ENCODE results near the gene CLIP2. TPM values are rescaled to one million over a fixed set of nuclear protein-coding genes. Genes with fewer than 3 reads are reported as not detected.
"Not testable (repeated sequence)": the region's sequence is repeated elsewhere in the genome, so short reads cannot be mapped to it uniquely, and the experiment has no call there.

Gene CLIP2
- polyA plus RNA-seq, 1 donor from 2014 or later, result 25.7 TPM

GRCh38 chr7:74254858-74255379 lies 34.3 kb upstream of the CLIP2 start:
- Histone ChIP-seq H3K36me3 (ENCODE audit: insufficient read depth, low read length) (no peaks in the 10 kb centered on the region), H3K4me3 (ENCODE audit: low read length) (peak overlapping the region; percentile 100), H4K20me1 (ENCODE audit: insufficient read depth) (no peaks in the 10 kb centered on the region), H3K9me3 (ENCODE audit: low read length) (no peaks in the 10 kb centered on the region), H3K79me2 (replicated peaks; ENCODE audit: insufficient read depth, low read length) (peaks cover 23% of the 10 kb centered on the region), H3K27ac (ENCODE audit: low read length) (peak overlapping the region; percentile 97), H3K9ac (ENCODE audit: low read length) (peak overlapping the region; percentile 99), H3F3A (ENCODE audit: insufficient read depth, low read length, poor library complexity, severe bottlenecking) (no peaks in the 10 kb centered on the region), H3K4me2 (ENCODE audit: low read length) (peak overlapping the region; percentile 41), H3K9me2 (ENCODE audit: insufficient read depth, low read length) (no peaks in the 10 kb centered on the region), H2AFZ (ENCODE audit: low read depth, low read length) (peak overlapping the region; percentile 100), H3K27me3 (ENCODE audit: insufficient read depth, low read depth, low read length) (no peaks in the 10 kb centered on the region)
- TF ChIP-seq, protein P1, sequence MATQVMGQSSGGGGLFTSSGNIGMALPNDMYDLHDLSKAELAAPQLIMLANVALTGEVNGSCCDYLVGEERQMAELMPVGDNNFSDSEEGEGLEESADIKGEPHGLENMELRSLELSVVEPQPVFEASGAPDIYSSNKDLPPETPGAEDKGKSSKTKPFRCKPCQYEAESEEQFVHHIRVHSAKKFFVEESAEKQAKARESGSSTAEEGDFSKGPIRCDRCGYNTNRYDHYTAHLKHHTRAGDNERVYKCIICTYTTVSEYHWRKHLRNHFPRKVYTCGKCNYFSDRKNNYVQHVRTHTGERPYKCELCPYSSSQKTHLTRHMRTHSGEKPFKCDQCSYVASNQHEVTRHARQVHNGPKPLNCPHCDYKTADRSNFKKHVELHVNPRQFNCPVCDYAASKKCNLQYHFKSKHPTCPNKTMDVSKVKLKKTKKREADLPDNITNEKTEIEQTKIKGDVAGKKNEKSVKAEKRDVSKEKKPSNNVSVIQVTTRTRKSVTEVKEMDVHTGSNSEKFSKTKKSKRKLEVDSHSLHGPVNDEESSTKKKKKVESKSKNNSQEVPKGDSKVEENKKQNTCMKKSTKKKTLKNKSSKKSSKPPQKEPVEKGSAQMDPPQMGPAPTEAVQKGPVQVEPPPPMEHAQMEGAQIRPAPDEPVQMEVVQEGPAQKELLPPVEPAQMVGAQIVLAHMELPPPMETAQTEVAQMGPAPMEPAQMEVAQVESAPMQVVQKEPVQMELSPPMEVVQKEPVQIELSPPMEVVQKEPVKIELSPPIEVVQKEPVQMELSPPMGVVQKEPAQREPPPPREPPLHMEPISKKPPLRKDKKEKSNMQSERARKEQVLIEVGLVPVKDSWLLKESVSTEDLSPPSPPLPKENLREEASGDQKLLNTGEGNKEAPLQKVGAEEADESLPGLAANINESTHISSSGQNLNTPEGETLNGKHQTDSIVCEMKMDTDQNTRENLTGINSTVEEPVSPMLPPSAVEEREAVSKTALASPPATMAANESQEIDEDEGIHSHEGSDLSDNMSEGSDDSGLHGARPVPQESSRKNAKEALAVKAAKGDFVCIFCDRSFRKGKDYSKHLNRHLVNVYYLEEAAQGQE (IDR thresholded peaks at IDR 0.05; ENCODE audit: borderline replicate concordance), result peak; percentile 91
- TF ChIP-seq RAD21 (conservative IDR thresholded peaks at IDR 0.05), result no peak

DNA sequence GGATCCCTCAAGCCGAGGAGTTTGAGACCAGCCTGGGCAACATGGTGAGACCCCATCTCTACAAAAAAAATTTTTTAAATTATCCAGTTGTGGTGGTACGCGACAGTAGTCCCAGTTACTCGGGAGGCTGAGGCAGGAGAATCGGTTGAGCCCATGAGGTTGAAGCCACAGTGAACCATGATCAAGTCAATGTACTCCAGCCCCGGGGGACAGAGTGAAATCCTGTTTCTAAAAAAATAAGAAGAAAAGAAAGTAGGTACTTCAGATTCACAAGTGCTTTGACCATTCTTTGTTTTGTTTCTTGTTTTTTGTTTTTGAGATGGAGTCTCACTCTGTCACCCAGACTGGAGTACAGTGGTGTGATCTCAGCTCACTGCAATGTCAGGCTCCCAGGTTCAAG lies 33.7 kb upstream of the CLIP2 start:
- H2AFZ ChIP-seq (ENCODE audit: low read depth, low read length); H3F3A ChIP-seq (ENCODE audit: insufficient read depth, low read length, poor library complexity, severe bottlenecking); H3K36me3 ChIP-seq (ENCODE audit: insufficient read depth, low read length); H4K20me1 ChIP-seq (ENCODE audit: insufficient read depth); H3K4me2 ChIP-seq (ENCODE audit: low read length); H3K9me2 ChIP-seq (ENCODE audit: insufficient read depth, low read length); H3K27ac ChIP-seq (ENCODE audit: low read length); H3K27me3 ChIP-seq (ENCODE audit: insufficient read depth, low read depth, low read length); H3K9ac ChIP-seq (ENCODE audit: low read length); H3K9me3 ChIP-seq (ENCODE audit: low read length): not testable (repeated sequence)
- H3K4me3 ChIP-seq (ENCODE audit: low read length), result peak overlapping the region; percentile 100
- H3K79me2 ChIP-seq (replicated peaks; ENCODE audit: insufficient read depth, low read length), result peaks cover 23% of the 10 kb centered on the region

- H3K9me3 ChIP-seq (ENCODE audit: low read length), result no peaks in the 10 kb centered on the region
- no peak overlapping the region for H3K4me3 ChIP-seq (ENCODE audit: low read length)
- H3K4me2 ChIP-seq (ENCODE audit: low read length), result no peak overlapping the region
- no peaks in the 10 kb centered on the region for H4K20me1 ChIP-seq (ENCODE audit: insufficient read depth)
- H3K36me3 ChIP-seq (ENCODE audit: insufficient read depth, low read length), result no peaks in the 10 kb centered on the region
- no peak overlapping the region for H3K9ac ChIP-seq (ENCODE audit: low read length)
- no peaks in the 10 kb centered on the region for H3K27me3 ChIP-seq (ENCODE audit: insufficient read depth, low read depth, low read length)
- no peaks in the 10 kb centered on the region for H3K9me2 ChIP-seq (ENCODE audit: insufficient read depth, low read length)
- no peak overlapping the region for H2AFZ ChIP-seq (ENCODE audit: low read depth, low read length)
- TF ChIP-seq MXI1 (conservative IDR thresholded peaks at IDR 0.05; ENCODE audit: poor library complexity, severe bottlenecking) (no peak), RAD21 (conservative IDR thresholded peaks at IDR 0.05) (no peak), EP300 (conservative IDR thresholded peaks at IDR 0.05; ENCODE audit: poor library complexity, severe bottlenecking) (no peak), POLR2AphosphoS5 (IDR thresholded peaks at IDR 0.05) (no peak), TAF1 (IDR thresholded peaks at IDR 0.05; ENCODE audit: low read depth) (no peak), EZH2 (IDR thresholded peaks at IDR 0.05; ENCODE audit: borderline replicate concordance, insufficient read depth, low read length, poor library complexity, severe bottlenecking) (no peak), SMC3 (conservative IDR thresholded peaks at IDR 0.05; ENCODE audit: poor library complexity) (no peak)
- TF ChIP-seq, protein P1 (IDR thresholded peaks at IDR 0.05; ENCODE audit: borderline replicate concordance), result no peak
- TF ChIP-seq, protein P2, sequence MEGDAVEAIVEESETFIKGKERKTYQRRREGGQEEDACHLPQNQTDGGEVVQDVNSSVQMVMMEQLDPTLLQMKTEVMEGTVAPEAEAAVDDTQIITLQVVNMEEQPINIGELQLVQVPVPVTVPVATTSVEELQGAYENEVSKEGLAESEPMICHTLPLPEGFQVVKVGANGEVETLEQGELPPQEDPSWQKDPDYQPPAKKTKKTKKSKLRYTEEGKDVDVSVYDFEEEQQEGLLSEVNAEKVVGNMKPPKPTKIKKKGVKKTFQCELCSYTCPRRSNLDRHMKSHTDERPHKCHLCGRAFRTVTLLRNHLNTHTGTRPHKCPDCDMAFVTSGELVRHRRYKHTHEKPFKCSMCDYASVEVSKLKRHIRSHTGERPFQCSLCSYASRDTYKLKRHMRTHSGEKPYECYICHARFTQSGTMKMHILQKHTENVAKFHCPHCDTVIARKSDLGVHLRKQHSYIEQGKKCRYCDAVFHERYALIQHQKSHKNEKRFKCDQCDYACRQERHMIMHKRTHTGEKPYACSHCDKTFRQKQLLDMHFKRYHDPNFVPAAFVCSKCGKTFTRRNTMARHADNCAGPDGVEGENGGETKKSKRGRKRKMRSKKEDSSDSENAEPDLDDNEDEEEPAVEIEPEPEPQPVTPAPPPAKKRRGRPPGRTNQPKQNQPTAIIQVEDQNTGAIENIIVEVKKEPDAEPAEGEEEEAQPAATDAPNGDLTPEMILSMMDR (IDR thresholded peaks at IDR 0.05; ENCODE audit: poor library complexity, severe bottlenecking), result no peak
- H3K27ac ChIP-seq (ENCODE audit: low read length), result no peak overlapping the region
- H3F3A ChIP-seq (ENCODE audit: insufficient read depth, low read length, poor library complexity, severe bottlenecking), result no peaks in the 10 kb centered on the region
- peaks cover 23% of the 10 kb centered on the region for H3K79me2 ChIP-seq (replicated peaks; ENCODE audit: insufficient read depth, low read length)
Observed at GRCh38 chr7:74256491-74257408, 32.5 kb upstream of the CLIP2 start.

All from neural cell (in vitro differentiated cells).